ENCODE data around the gene PIK3R5.
A peak's percentile ranks its signal among the peaks of the same experiment; 100 is the strongest.

Gene PIK3R5

DNA sequence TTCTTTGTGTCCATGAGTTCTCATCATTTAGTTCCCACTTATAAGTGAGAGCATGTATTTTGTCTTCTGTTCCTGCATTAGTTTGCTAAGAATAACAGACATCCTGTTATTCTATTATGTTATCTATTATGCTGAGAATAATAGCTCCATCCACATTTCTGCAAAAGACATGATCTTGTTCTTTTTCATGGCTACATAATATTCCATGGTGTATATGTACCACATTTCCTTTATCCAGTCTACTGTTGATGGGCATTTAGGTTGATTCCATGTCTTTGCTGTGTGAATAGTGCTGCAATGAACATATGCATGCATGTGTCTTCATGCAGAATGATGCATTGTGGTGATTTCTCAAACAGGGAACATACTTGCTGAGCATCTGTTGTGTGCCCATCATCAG, 21.4 kb downstream of the PIK3R5 start:
- peaks cover 94% of the 10 kb centered on the region for H3K4me1 Mint-ChIP-seq
- peaks cover 33% of the 10 kb centered on the region for H3K36me3 Mint-ChIP-seq (ENCODE audit: insufficient read depth)
- DNase-seq (ENCODE audit: low spot score in 2 of 2): no peak
- no peak for ATAC-seq (replicated peaks; ENCODE audit: extremely low read depth, poor library complexity, severe bottlenecking)
- H3K9me3 Mint-ChIP-seq: no peaks in the 10 kb centered on the region
- no peak overlapping the region for H3K4me3 Mint-ChIP-seq
- no peaks in the 10 kb centered on the region for H3K27me3 Mint-ChIP-seq
- no peak overlapping the region for H3K27ac Mint-ChIP-seq (ENCODE audit: low read depth)

DNA sequence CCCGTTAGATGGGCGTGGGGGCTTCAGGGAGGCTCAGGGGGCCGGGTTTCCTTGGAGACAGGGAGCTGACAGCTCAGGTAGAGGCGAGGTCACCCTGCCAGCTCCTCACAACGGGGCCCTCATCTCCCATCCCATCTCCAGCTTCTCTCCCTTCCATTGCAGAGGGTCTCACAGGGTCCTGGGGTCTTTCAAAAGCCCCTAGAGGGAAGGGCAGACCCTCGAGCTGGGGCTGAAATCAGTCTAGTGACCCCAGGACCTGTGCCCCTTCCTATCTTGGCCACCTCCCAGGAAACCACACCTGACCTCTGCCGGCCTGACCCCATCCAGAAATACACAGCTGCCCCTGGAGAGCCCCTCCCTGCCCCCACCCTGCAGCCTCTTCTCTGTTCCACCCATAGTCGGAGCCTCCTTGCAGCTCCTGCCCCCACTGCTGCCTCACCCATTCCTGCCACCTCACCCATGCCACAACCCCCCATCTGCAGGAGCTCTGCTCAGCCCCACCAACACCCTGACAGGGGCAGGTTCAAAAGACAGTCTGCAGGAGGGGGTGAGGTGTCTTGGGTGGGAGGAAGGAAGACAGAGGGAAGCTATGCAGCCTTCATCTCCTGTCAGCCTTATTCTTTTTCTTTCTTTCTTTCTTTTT, 23.4 kb downstream of the PIK3R5 start:
- no peak for DNase-seq (ENCODE audit: low spot score in 2 of 2)

DNA sequence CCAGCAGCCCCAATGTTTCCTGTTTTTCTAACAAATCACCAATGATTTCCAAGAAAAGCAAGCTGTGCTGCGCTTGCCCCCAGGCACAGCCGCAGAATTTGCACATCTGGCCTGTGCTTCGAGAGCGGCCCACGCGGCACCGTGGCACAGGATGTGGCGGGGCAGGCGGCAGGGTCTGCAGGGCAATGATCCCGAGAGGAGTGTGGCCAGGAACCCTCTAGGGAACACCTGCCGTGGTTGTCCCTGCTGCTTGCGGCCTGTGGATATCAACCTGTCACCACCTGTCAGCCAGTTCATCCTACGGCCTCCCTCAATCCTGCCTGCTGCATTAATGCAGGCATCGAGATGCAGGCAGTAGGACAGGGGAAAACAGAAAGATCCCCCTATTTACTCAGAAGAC, 24.0 kb downstream of the PIK3R5 start:
- Mint-ChIP-seq H3K9me3 (no peaks in the 10 kb centered on the region), H3K36me3 (ENCODE audit: insufficient read depth) (peaks cover 46% of the 10 kb centered on the region), H3K4me3 (peak overlapping the region; percentile 77), H3K27me3 (no peaks in the 10 kb centered on the region), H3K4me1 (peaks cover 93% of the 10 kb centered on the region), H3K27ac (ENCODE audit: low read depth) (peak overlapping the region; percentile 92)
- ATAC-seq (replicated peaks; ENCODE audit: extremely low read depth, poor library complexity, severe bottlenecking) (peak; percentile 68), DNase-seq (ENCODE audit: low spot score in 2 of 2) (peak in 1 of 2 donors; percentile 55)

More for the DNA sequence above, 23.4 kb downstream of the PIK3R5 start:
- Mint-ChIP-seq H3K4me3 (peak overlapping the region; percentile 77), H3K36me3 (ENCODE audit: insufficient read depth) (peaks cover 43% of the 10 kb centered on the region), H3K4me1 (peaks cover 93% of the 10 kb centered on the region), H3K27ac (ENCODE audit: low read depth) (peak overlapping the region; percentile 92), H3K9me3 (no peaks in the 10 kb centered on the region), H3K27me3 (no peaks in the 10 kb centered on the region)
- peak; percentile 64 for ATAC-seq (replicated peaks; ENCODE audit: extremely low read depth, poor library complexity, severe bottlenecking)

DNA sequence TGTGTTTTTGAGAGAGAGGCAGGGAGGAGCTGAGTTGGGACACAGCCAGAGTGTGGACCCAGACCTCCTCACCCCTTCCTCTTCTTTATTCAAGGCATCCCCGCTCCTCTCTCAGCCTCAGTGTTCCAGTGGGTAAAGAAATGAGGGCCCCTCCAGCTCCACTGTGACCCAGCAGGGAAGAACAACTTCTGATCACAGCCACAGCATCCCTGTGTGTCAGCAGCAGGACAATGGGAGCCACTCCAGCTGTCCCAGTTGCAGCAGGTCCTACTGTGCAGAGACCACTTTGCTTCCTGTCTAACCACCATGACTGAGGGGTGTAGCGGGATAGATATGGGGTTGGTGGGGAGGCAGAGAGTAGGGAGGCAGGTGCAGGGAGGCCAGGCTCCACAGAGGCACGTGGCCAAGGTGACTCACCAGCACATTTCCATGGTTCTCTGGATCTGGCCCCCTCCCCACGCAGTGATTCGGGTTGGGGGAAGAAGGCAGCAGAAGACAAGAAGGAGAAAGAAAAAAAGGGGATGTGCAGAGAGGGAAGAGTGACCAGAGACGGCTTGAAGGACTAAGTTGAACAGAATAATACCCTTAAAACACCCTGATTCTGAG, 24.5 kb downstream of the PIK3R5 start:
- ATAC-seq (replicated peaks; ENCODE audit: extremely low read depth, poor library complexity, severe bottlenecking) (peak; percentile 12), DNase-seq (ENCODE audit: low spot score in 2 of 2) (no peak)
- no peaks in the 10 kb centered on the region for H3K9me3 Mint-ChIP-seq
- peaks cover 49% of the 10 kb centered on the region for H3K36me3 Mint-ChIP-seq (ENCODE audit: insufficient read depth)
- peaks cover 93% of the 10 kb centered on the region for H3K4me1 Mint-ChIP-seq
- H3K4me3 Mint-ChIP-seq: peak overlapping the region; percentile 77
- no peaks in the 10 kb centered on the region for H3K27me3 Mint-ChIP-seq
- peak overlapping the region; percentile 92 for H3K27ac Mint-ChIP-seq (ENCODE audit: low read depth)

- peak; percentile 38 for ATAC-seq (replicated peaks; ENCODE audit: extremely low read depth, poor library complexity, severe bottlenecking)
- no peak for DNase-seq (ENCODE audit: low spot score in 2 of 2)
- Mint-ChIP-seq H3K4me1 (peaks cover 93% of the 10 kb centered on the region), H3K27me3 (no peaks in the 10 kb centered on the region), H3K27ac (ENCODE audit: low read depth) (peak overlapping the region; percentile 92), H3K36me3 (ENCODE audit: insufficient read depth) (peaks cover 38% of the 10 kb centered on the region), H3K9me3 (no peaks in the 10 kb centered on the region), H3K4me3 (peak overlapping the region; percentile 77)
Measured at GRCh38 chr17:8939496-8940334, 25.8 kb downstream of the PIK3R5 start.

GRCh38 chr17:8938933-8939332, 26.6 kb downstream of the PIK3R5 start:
- Mint-ChIP-seq H3K27ac (ENCODE audit: low read depth) (peak overlapping the region; percentile 92), H3K4me1 (peaks cover 90% of the 10 kb centered on the region), H3K4me3 (peak overlapping the region; percentile 77), H3K36me3 (ENCODE audit: insufficient read depth) (peaks cover 36% of the 10 kb centered on the region), H3K27me3 (no peaks in the 10 kb centered on the region), H3K9me3 (no peaks in the 10 kb centered on the region)
- no peak for ATAC-seq (replicated peaks; ENCODE audit: extremely low read depth, poor library complexity, severe bottlenecking)
- no peak for DNase-seq (ENCODE audit: low spot score in 2 of 2)

DNA sequence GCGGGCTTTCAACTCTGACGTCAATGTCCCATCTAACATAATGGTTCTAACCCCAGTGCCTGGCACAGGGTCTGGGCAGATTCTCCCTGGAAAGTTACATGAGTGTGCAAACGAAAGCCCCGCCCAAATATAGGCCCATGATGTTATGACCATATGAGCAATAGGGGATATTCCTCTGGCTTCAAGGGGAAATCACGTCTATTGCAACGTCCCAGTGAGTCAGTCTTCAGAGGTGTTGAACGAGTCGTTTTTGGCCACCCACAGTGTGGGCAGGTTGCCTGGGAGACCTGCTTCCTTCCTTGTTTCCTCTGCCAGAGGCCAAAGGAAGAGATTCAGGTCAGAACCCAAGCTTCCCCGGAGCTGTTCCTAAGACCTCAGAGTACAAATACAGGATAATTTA, 30.3 kb downstream of the PIK3R5 start:
- peaks cover 21% of the 10 kb centered on the region for H3K36me3 Mint-ChIP-seq (ENCODE audit: insufficient read depth)
- peak overlapping the region; percentile 59 for H3K4me3 Mint-ChIP-seq
- no peaks in the 10 kb centered on the region for H3K27me3 Mint-ChIP-seq
- H3K4me1 Mint-ChIP-seq: peaks cover 82% of the 10 kb centered on the region
- peak overlapping the region; percentile 98 for H3K27ac Mint-ChIP-seq (ENCODE audit: low read depth)
- peak; percentile 81 for ATAC-seq (replicated peaks; ENCODE audit: extremely low read depth, poor library complexity, severe bottlenecking)
- no peaks in the 10 kb centered on the region for H3K9me3 Mint-ChIP-seq
- DNase-seq (ENCODE audit: low spot score in 2 of 2): peak in 1 of 2 donors; percentile 33

GRCh38 chr17:8934346-8934745, 31.2 kb downstream of the PIK3R5 start:
- Mint-ChIP-seq H3K27ac (ENCODE audit: low read depth) (peak overlapping the region; percentile 98), H3K27me3 (no peaks in the 10 kb centered on the region), H3K4me3 (peak overlapping the region; percentile 59), H3K4me1 (peaks cover 82% of the 10 kb centered on the region), H3K36me3 (ENCODE audit: insufficient read depth) (peaks cover 19% of the 10 kb centered on the region), H3K9me3 (no peaks in the 10 kb centered on the region)
- ATAC-seq (replicated peaks; ENCODE audit: extremely low read depth, poor library complexity, severe bottlenecking) (no peak), DNase-seq (ENCODE audit: low spot score in 2 of 2) (no peak)

- Mint-ChIP-seq H3K27ac (ENCODE audit: low read depth) (peak overlapping the region; percentile 54), H3K27me3 (no peaks in the 10 kb centered on the region)
Measured at GRCh38 chr17:8930649-8931048, 34.9 kb downstream of the PIK3R5 start.

GRCh38 chr17:8928347-8928746, 37.2 kb downstream of the PIK3R5 start:
- DNase-seq (ENCODE audit: low spot score in 2 of 2) (no peak), ATAC-seq (replicated peaks; ENCODE audit: extremely low read depth, poor library complexity, severe bottlenecking) (no peak)
- Mint-ChIP-seq H3K27ac (ENCODE audit: low read depth) (peak overlapping the region; percentile 50), H3K4me3 (no peak overlapping the region), H3K4me1 (peaks cover 41% of the 10 kb centered on the region), H3K27me3 (no peaks in the 10 kb centered on the region), H3K9me3 (no peaks in the 10 kb centered on the region), H3K36me3 (ENCODE audit: insufficient read depth) (peaks cover 5% of the 10 kb centered on the region)

More at GRCh38 chr17:8930649-8931048, 34.9 kb downstream of the PIK3R5 start:
- Mint-ChIP-seq H3K4me3 (no peak overlapping the region), H3K9me3 (no peaks in the 10 kb centered on the region), H3K4me1 (peaks cover 61% of the 10 kb centered on the region), H3K36me3 (ENCODE audit: insufficient read depth) (peaks cover 3% of the 10 kb centered on the region)
- ATAC-seq (replicated peaks; ENCODE audit: extremely low read depth, poor library complexity, severe bottlenecking) (no peak), DNase-seq (ENCODE audit: low spot score in 2 of 2) (no peak)

DNA sequence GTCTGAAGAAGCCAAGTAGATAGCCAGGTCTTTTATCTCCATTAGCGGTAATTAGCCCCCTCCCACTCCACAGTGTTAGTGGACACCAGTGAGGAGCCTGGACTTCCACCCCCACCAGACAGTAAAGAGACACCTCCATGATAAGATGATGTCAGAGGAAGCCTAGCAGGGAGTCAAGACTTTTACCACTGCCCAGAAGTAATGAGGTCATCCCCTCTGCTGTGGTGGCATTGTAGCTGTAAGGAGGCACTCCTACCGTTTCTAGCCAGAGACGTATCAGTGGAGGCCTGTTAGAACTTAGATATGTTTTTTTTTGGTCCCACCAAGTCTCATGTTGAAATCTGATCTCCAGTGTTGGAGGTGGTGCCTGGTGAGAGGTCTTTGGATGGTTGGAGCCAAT, 38.1 kb downstream of the PIK3R5 start:
- ATAC-seq (replicated peaks; ENCODE audit: extremely low read depth, poor library complexity, severe bottlenecking) (no peak), DNase-seq (ENCODE audit: low spot score in 2 of 2) (no peak)
- H3K9me3 Mint-ChIP-seq: no peaks in the 10 kb centered on the region
- no peak overlapping the region for H3K27ac Mint-ChIP-seq (ENCODE audit: low read depth)
- no peaks in the 10 kb centered on the region for H3K27me3 Mint-ChIP-seq
- peaks cover 9% of the 10 kb centered on the region for H3K36me3 Mint-ChIP-seq (ENCODE audit: insufficient read depth)
- peaks cover 45% of the 10 kb centered on the region for H3K4me1 Mint-ChIP-seq
- H3K4me3 Mint-ChIP-seq: no peak overlapping the region

- H3K4me1 Mint-ChIP-seq: peaks cover 35% of the 10 kb centered on the region
- H3K9me3 Mint-ChIP-seq: no peaks in the 10 kb centered on the region
- DNase-seq (ENCODE audit: low spot score in 2 of 2) (no peak), ATAC-seq (replicated peaks; ENCODE audit: extremely low read depth, poor library complexity, severe bottlenecking) (peak; percentile 92)
- no peaks in the 10 kb centered on the region for H3K27me3 Mint-ChIP-seq
- H3K4me3 Mint-ChIP-seq: no peak overlapping the region
- peaks cover 10% of the 10 kb centered on the region for H3K36me3 Mint-ChIP-seq (ENCODE audit: insufficient read depth)
- H3K27ac Mint-ChIP-seq (ENCODE audit: low read depth): no peak overlapping the region
Measured at GRCh38 chr17:8925808-8926207, 39.7 kb downstream of the PIK3R5 start.
